Esophagus muscularis mucosa (tissue), 4 donors: ENCODE measurements around the gene PBX4. TPM values are rescaled to one million over a fixed set of nuclear protein-coding genes. Genes with fewer than 3 reads are reported as not detected.
"Not testable (repeated sequence)": the region's sequence is repeated elsewhere in the genome, so short reads cannot be mapped to it uniquely, and the experiment has no call there.

Source experiments
- DNase-seq: peaks from one replicate; pipeline ENCODE4 v3.0.0-alpha.2; 2017; ENCODE audit errors: extremely low spot score
- H3K27ac ChIP-seq, 4 donors: fragments of 200-600 bp; sonication (generic); replicated peaks in 1 of 4; 1 replicate in 3 of 4; 2 replicates in 1 of 4; pipeline ENCODE4 v1.5.1; 2016 to 2019; ENCODE audit warnings: mild to moderate bottlenecking in 1 of 4
- H3K27me3 ChIP-seq, 4 donors: fragments of 200-600 bp; sonication (generic); one replicate each; pipeline versions ENCODE4 v1.5.1 to v1.6.0; 2016 to 2019
- H3K36me3 ChIP-seq, 4 donors: fragments of 200-600 bp; sonication (generic); one replicate each; pipeline ENCODE4 v1.5.1; 2016 to 2019
- H3K4me1 ChIP-seq, 4 donors: fragments of 200-600 bp; sonication (generic); one replicate each; pipeline ENCODE4 v1.5.1; 2016 to 2019
- H3K4me3 ChIP-seq, 4 donors: fragments of 200-600 bp; sonication (generic); 1 replicate in 2 of 4; 2 replicates in 2 of 4; pipeline ENCODE4 v1.5.1; 2016 to 2019; ENCODE audit warnings: mild to moderate bottlenecking in 4 of 4, moderate library complexity in 1 of 4
- H3K9me3 ChIP-seq, 4 donors: fragments of 200-600 bp; sonication (generic); 1 replicate in 3 of 4; 2 replicates in 1 of 4; pipeline ENCODE4 v1.5.1; 2016 to 2019
- CTCF ChIP-seq, 3 experiments: fragments of 200-600 bp in 2 of 3; fragments of 450-650 bp in 1 of 3; sonication (generic) in 2 of 3; IDR thresholded peaks; one replicate each; pipeline ENCODE4 v1.5.1; 2017 to 2019; ENCODE audit warnings: antibody characterized with exemption in 3 of 3, mild to moderate bottlenecking in 2 of 3, moderate library complexity in 1 of 3
- EP300 ChIP-seq: sonication (generic); formaldehyde crosslinking; IDR thresholded peaks from one replicate; pipeline ENCODE4 v1.6.1; 2017; ENCODE audit warnings: antibody characterized with exemption
- POLR2A ChIP-seq: fragments of 450-650 bp; IDR thresholded peaks from one replicate; pipeline ENCODE4 v1.6.1; 2017; ENCODE audit warnings: antibody characterized with exemption, moderate library complexity, mild to moderate bottlenecking, low read depth
- POLR2AphosphoS5 ChIP-seq, 2 donors: sonication (generic); formaldehyde crosslinking; IDR thresholded peaks; one replicate each; pipeline ENCODE4 v1.6.1; 2017; ENCODE audit warnings: antibody characterized with exemption in 2 of 2
- WGBS: methylation state at CpG from one replicate; pipeline ENCODE4 v1.1.5; 2018; 5-methylcytosine and 5-hydroxymethylcytosine counted together
- intact Hi-C: fragments of 100-400 bp; cut with DNase I; formaldehyde crosslinking; loops from one replicate; pipeline ENCODE4 v1.15.1; 2023
- total RNA-seq, 4 donors: library from RNA; depleted of rRNA; stranded (reverse); fragments of >200 nt; gene quantifications; one replicate each; pipeline versions ENCODE4 v1.1.0 to v1.2.1, GENCODE V29; 2016

PBX4 gene
- total RNA-seq, 4 donors from 2014 or later, result 0.66 to 3.7 (median 0.98) TPM; not detected in 1

DNA sequence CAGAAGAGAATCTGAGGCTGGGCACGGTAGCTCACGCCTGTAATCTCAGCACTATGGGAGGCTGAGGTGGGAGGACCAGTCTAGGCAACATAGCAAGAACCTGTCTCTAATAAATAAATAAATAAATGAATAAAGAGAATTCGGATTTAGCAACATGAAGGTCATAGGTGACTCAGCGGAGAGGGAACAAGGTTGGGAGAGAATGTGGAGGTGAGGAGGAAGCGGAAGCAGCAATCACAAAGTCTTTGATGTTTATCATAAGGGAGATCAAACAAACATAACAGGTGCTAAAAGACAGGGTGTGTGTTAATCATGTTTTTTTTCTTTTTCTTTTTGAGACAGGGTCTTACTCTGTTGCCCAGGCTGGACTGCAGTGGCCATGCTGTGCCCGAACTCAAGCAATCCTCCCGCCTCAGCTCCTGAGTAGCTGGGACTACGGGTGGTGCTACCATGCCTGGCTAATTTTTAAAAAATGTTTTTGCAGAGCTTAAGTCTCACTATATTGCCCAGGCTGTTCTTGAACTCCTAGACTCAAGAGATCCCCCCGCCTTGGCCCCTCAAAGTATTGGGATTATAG lies 16.3 kb downstream of the PBX4 start:
- WGBS, result 91% methylated on average over 9 of the region's 9 CpGs
- Histone ChIP-seq H3K27ac (no peak overlapping the region), H3K36me3 (no peaks in the 10 kb centered on the region), H3K4me1 (no peaks in the 10 kb centered on the region), H3K4me3 (no peak overlapping the region), H3K9me3 (no peaks in the 10 kb centered on the region), H3K27me3 (peaks cover 0 to 2% (median 0%) of the 10 kb centered on the region in 4 donors)
- TF ChIP-seq POLR2A, result no peak
- TF ChIP-seq EP300, result no peak
- TF ChIP-seq POLR2AphosphoS5 (IDR thresholded peaks at IDR 0.05), result no peak
- no peak for TF ChIP-seq CTCF (IDR thresholded peaks at IDR 0.05)
- intact Hi-C loops, result no loop called here
- DNase-seq, result no peak

DNA sequence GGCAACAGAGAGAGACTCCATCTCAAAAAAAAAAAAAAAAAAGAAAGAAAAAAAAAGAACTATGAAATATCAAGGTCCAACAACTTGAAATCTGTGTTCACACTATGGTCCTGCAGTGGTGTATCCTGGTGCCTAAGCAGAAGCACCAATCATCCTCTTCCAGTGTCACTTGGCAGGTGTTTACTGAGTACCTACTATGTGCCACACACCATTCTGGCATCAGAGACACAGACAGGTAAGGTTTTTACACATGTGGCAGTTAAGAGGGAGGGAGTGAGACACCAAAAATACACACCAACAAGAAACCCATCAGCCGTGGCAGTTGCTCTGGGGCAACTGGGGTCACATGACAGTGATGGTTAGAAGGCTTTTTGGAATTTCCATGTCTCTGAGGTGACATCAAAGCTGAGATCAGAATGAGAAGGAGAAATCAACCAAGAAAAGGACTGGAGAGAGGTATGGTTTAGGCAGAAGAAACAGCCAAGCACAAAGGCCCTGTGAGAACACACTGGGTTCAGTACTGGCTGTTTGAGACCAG lies 17.6 kb downstream of the PBX4 start:
- intact Hi-C loops, result no loop called here
- Histone ChIP-seq H3K36me3 (no peaks in the 10 kb centered on the region), H3K4me3 (no peak overlapping the region), H3K27ac (no peak overlapping the region), H3K9me3 (no peaks in the 10 kb centered on the region), H3K4me1 (no peaks in the 10 kb centered on the region), H3K27me3 (no peaks in the 10 kb centered on the region)
- DNase-seq, result no peak
- WGBS, result 60% methylated on average over 1 of the region's 1 CpG
- TF ChIP-seq POLR2AphosphoS5 (IDR thresholded peaks at IDR 0.05) (no peak), EP300 (no peak), POLR2A (no peak), CTCF (IDR thresholded peaks at IDR 0.05) (no peak)

DNA sequence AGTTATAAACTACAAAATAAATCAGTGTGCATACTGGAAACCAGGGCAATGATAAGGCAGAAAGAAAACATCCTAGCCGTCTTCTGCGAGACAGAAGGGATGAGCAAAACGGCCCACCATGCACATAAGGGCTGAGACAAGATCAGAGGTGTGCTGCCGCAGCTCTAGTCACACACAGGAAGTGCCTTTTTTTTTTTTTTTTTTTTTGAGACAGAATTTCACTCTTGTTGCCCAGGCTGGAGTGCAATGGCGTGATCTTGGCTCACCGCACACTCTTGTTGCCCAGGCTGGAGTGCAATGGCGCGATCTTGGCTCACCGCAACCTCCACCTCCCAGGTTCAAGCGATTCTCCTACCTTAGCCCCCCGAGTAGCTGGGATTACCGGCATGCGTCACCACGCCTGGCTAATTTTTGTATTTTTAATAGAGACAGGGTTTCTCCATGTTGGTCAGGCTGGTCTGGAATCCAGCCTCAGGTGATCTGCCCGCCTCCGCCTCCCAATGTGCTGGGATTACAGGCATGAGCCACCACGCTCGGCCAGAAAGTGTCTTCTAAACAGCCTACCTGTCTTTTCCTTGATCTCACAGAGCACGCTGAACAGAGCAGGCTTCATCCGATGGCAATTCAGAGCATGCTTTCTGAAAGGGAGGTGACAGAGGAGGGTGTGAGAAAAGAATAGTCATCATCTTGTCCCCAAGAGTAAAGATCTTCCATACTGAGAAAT lies 19.6 kb downstream of the PBX4 start:
- WGBS, result 94% methylated on average over 20 of the region's 20 CpGs
- H3K36me3 ChIP-seq, H3K4me1 ChIP-seq, intact Hi-C loops, H3K9me3 ChIP-seq, H3K27ac ChIP-seq, H3K4me3 ChIP-seq, DNase-seq, H3K27me3 ChIP-seq: not testable (repeated sequence)

DNA sequence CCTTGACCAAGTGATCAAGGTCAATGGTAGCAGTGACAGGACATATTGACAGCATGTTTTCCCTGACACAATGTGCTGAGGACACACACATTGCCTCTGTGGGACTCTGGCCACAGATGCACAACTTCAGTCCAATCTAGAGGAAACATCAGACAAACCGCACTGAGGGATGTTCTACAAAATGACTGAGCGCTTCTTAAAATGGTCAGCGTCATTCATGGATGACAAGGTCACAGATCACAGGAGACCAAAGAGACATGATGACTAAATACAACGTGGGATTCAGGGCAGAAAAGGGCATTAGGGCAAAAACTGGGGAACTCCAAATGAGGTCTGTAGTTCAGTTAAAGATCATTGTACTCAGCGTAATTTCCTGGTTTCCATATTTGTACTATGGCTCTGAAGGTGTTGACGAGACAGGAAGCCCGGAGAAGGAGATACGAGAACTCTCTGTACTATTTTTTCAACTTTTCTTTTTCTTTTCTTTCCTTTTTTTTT lies 20.6 kb downstream of the PBX4 start:
- WGBS, result 82% methylated on average over 8 of the region's 8 CpGs
- DNase-seq, result no peak
- TF ChIP-seq POLR2AphosphoS5 (IDR thresholded peaks at IDR 0.05), result no peak
- TF ChIP-seq CTCF (IDR thresholded peaks at IDR 0.05), result no peak
- TF ChIP-seq POLR2A, result no peak
- intact Hi-C loops, result no loop called here
- Histone ChIP-seq H3K4me3 (no peak overlapping the region), H3K36me3 (no peaks in the 10 kb centered on the region), H3K4me1 (no peaks in the 10 kb centered on the region), H3K27ac (no peak overlapping the region), H3K27me3 (no peaks in the 10 kb centered on the region), H3K9me3 (no peaks in the 10 kb centered on the region)

GRCh38 chr19:19595171-19595701 lies 23.3 kb downstream of the PBX4 start:
- no peak for DNase-seq
- intact Hi-C loops, result no loop called here
- Histone ChIP-seq H3K27me3 (no peaks in the 10 kb centered on the region), H3K36me3 (no peaks in the 10 kb centered on the region), H3K27ac (no peak overlapping the region), H3K9me3 (no peaks in the 10 kb centered on the region), H3K4me3 (no peak overlapping the region), H3K4me1 (peaks cover 4 to 14% (median 13%) of the 10 kb centered on the region in 4 donors)
- 70% methylated on average over 8 of the region's 8 CpGs for WGBS
- no peak for TF ChIP-seq POLR2AphosphoS5 (IDR thresholded peaks at IDR 0.05)
- TF ChIP-seq CTCF (IDR thresholded peaks at IDR 0.05), result no peak
- no peak for TF ChIP-seq POLR2A
- TF ChIP-seq EP300, result no peak
